HepG2 (cell line): Measurements from ENCODE around the gene NSUN2. TPM values are rescaled to one million over a fixed set of nuclear protein-coding genes. Genes with fewer than 3 reads are reported as not detected.

ENCODE experiments used
- ATAC-seq: fragments of 200-7000 bp; cut with Tn5 transposase; 3 replicates; pipeline ENCODE4 v1.9.1; 2020; ENCODE audit warnings: mild to moderate bottlenecking, moderate library complexity
- BruUV-seq: library from RNA; stranded (reverse); fragments of 400-500 nt; replicated peaks from 2 replicates; lab custom pipeline; 2021; lab: Mats Ljungman, UMichigan
- CTCF ChIA-PET: fragments of 300-600 bp; formaldehyde crosslinking; extraction: SDS; loops from one replicate; lab custom pipeline; 2021; ENCODE audit warnings: low total read pairs, inconsistent platforms, low intra/inter-chr PET ratio; lab: Yijun Ruan, JAX
- POLR2A ChIA-PET: fragments of 350-600 bp; sonication (Branson Sonifier 250); formaldehyde crosslinking; loops from one replicate; lab custom pipeline; 2020; ENCODE audit warnings: antibody characterized with exemption, inconsistent platforms; lab: Yijun Ruan, JAX
- DNase-seq: peaks from one replicate; pipeline ENCODE4 v3.0.0-alpha.2; 2015; ENCODE audit warnings: low spot score
- FAIRE-seq: peaks from 3 replicates; lab custom pipeline; 2011; peaks lifted over from hg19 to GRCh38; lab: Jason Lieb, UNC
- H2AFZ ChIP-seq: one replicate; pipeline ENCODE4 v1.6.1; 2011; ENCODE audit warnings: low read length, inconsistent platforms
- H3K27ac ChIP-seq: fragments of 300-600 bp; 3 replicates; pipeline ENCODE4 v1.8.0; 2011; ENCODE audit warnings: mixed run types, mild to moderate bottlenecking, mixed read lengths, low read length, inconsistent platforms; ENCODE audit not compliant: insufficient read depth; ENCODE audit errors: extremely low read length
- H3K27me3 ChIP-seq, 2 experiments: fragments of 200-600 bp in 1 of 2; 2 replicates in 1 of 2; 3 replicates in 1 of 2; pipeline versions ENCODE4 v1.6.0 to v1.8.0; 2011; ENCODE audit warnings: low read length in 2 of 2, mild to moderate bottlenecking in 2 of 2, moderate library complexity in 2 of 2, inconsistent platforms in 1 of 2; ENCODE audit not compliant: insufficient read depth in 2 of 2, control insufficient read depth in 1 of 2
- H3K36me3 ChIP-seq, 2 experiments: fragments of 200-600 bp in 1 of 2; replicated peaks in 1 of 2; 2 replicates in 1 of 2; 3 replicates in 1 of 2; pipeline versions ENCODE4 v1.5.1 to v1.8.0; 2011; ENCODE audit warnings: low read length in 2 of 2, inconsistent platforms in 1 of 2; ENCODE audit not compliant: insufficient read depth in 2 of 2, control insufficient read depth in 1 of 2
- H3K4me1 ChIP-seq: 2 replicates; pipeline ENCODE4 v1.5.1; 2012; ENCODE audit warnings: low read length, inconsistent platforms; ENCODE audit not compliant: insufficient read depth
- H3K4me2 ChIP-seq: 2 replicates; pipeline ENCODE4 v1.6.0; 2011; ENCODE audit warnings: low read depth, low read length, inconsistent platforms
- H3K4me3 ChIP-seq, 3 experiments: fragments of 200-600 bp in 1 of 3; sonication (generic), shearing (Covaris generic) in 1 of 3; replicated peaks in 1 of 3; 2 replicates each; pipeline ENCODE4 v1.5.1; 2011 to 2016; ENCODE audit warnings: low read length in 3 of 3, inconsistent platforms in 2 of 3, low read depth in 2 of 3, mild to moderate bottlenecking in 2 of 3, control low read depth in 1 of 3, mixed read lengths in 1 of 3; ENCODE audit not compliant: insufficient read depth in 1 of 3
- H3K79me2 ChIP-seq: one replicate; pipeline ENCODE4 v1.6.1; 2011; ENCODE audit warnings: low read length, inconsistent platforms; ENCODE audit not compliant: insufficient read depth
- H3K9ac ChIP-seq: 2 replicates; pipeline ENCODE4 v1.6.0; 2011; ENCODE audit warnings: mild to moderate bottlenecking, low read depth, low read length, inconsistent platforms; ENCODE audit not compliant: insufficient read depth
- H3K9me3 ChIP-seq: 2 replicates; pipeline ENCODE4 v1.5.1; 2012; ENCODE audit warnings: mild to moderate bottlenecking, low read length
- H4K20me1 ChIP-seq: 2 replicates; pipeline ENCODE4 v1.6.0; 2011; ENCODE audit warnings: inconsistent platforms, mild to moderate bottlenecking, low read length, moderate library complexity; ENCODE audit not compliant: insufficient read depth
- CREB1 ChIP-seq, 2 experiments: fragments of 450-650 bp in 1 of 2; IDR thresholded peaks; 2 replicates each; pipeline ENCODE4 v1.6.1; 2016 to 2017; ENCODE audit warnings: control low read depth in 1 of 2, mild to moderate bottlenecking in 1 of 2, missing compliant biosample characterization in 1 of 2, missing genetic modification characterization in 1 of 2
- MEF2D ChIP-seq: sonication (generic); formaldehyde crosslinking; IDR thresholded peaks from 2 replicates; pipeline ENCODE4 v1.5.1; 2020; ENCODE audit warnings: mild to moderate bottlenecking, missing genetic modification reagents
- TCF7 ChIP-seq: sonication (generic); IDR thresholded peaks from 2 replicates; pipeline ENCODE4 v1.6.1; 2016; ENCODE audit warnings: antibody characterized with exemption, low read depth
- TOE1 ChIP-seq: sonication (generic); formaldehyde crosslinking; IDR thresholded peaks from 2 replicates; pipeline ENCODE4 v1.4.0; 2020; ENCODE audit warnings: mild to moderate bottlenecking, missing genetic modification reagents
- ZFP37 ChIP-seq: sonication (generic); formaldehyde crosslinking; IDR thresholded peaks from 2 replicates; pipeline ENCODE4 v1.4.0; 2020; ENCODE audit warnings: missing genetic modification reagents, borderline replicate concordance
- ZNF788 ChIP-seq: sonication (generic); formaldehyde crosslinking; IDR thresholded peaks from 2 replicates; pipeline ENCODE4 v1.5.0; 2020; ENCODE audit warnings: mild to moderate bottlenecking, missing genetic modification reagents, borderline replicate concordance
- ZNF883 ChIP-seq: sonication (generic); formaldehyde crosslinking; IDR thresholded peaks from 2 replicates; pipeline ENCODE4 v1.5.1; 2020; ENCODE audit warnings: mild to moderate bottlenecking, missing genetic modification reagents; ENCODE audit errors: not compliant biosample characterization
- WGBS: methylation state at CpG from one replicate; pipeline ENCODE4 v1.1.6; 2017; ENCODE audit warnings: low lambda C conversion rate; 5-methylcytosine and 5-hydroxymethylcytosine counted together
- in situ Hi-C: cut with HindIII; loops from 2 replicates; pipeline ENCODE4 v1.10.0; 2017; ENCODE audit warnings: low pct_unique_long_range_greater_than_20kb; ENCODE audit not compliant: extremely low pct_ligation_motif_present
- intact Hi-C: fragments of 100-400 bp; cut with micrococcal nuclease; formaldehyde crosslinking; loops from one replicate; pipeline ENCODE4 v1.10.0; 2022; ENCODE audit not compliant: unreplicated experiment
- polyA plus RNA-seq, 8 experiments: library from polyadenylated mRNA; depleted of rRNA in 3 of 8; stranded (reverse) in 7 of 8; unstranded in 1 of 8; fragments of >200 nt; fragmentation: Illumina TruSeq in 4 of 8; extraction: Trizol in 4 of 8; gene quantifications; 2 replicates each; pipeline versions ENCODE4 v1.2.1 to v1.2.3, GENCODE V29; 2011 to 2016; ENCODE audit warnings: low read depth in 4 of 8, missing spikeins in 1 of 8, mixed read lengths in 1 of 8; ENCODE audit not compliant: insufficient read depth in 1 of 8
- total RNA-seq, 5 experiments: library from RNA; depleted of rRNA; stranded (reverse); fragments of >200 nt; fragmentation: Illumina TruSeq; extraction: Trizol; gene quantifications; 2 replicates each; pipeline ENCODE4 v1.2.3, GENCODE V29; 2016; ENCODE audit warnings: low read depth in 1 of 5
- TF ChIP-seq, protein P1 (sequence below): sonication (generic); formaldehyde crosslinking; IDR thresholded peaks from 2 replicates; pipeline ENCODE4 v1.8.0; 2022; ENCODE audit warnings: mild to moderate bottlenecking, missing genetic modification reagents, moderate library complexity
- TF ChIP-seq, protein P2 (sequence below), 2 experiments: sonication (generic) in 1 of 2; formaldehyde crosslinking in 1 of 2; IDR thresholded peaks; 2 replicates each; pipeline versions ENCODE4 v1.4.0 to v1.6.1; 2018 to 2020; ENCODE audit warnings: missing genetic modification reagents in 2 of 2, borderline replicate concordance in 1 of 2, low read depth in 1 of 2, mild to moderate bottlenecking in 1 of 2, missing biosample characterization in 1 of 2
- TF ChIP-seq, protein P3 (sequence below): sonication (generic); formaldehyde crosslinking; IDR thresholded peaks from one replicate; pipeline ENCODE4 v1.5.1; 2020; ENCODE audit warnings: mild to moderate bottlenecking, missing genetic modification reagents; ENCODE audit errors: not compliant biosample characterization
- TF ChIP-seq, protein P4 (sequence below): sonication (generic); formaldehyde crosslinking; IDR thresholded peaks from 2 replicates; pipeline ENCODE4 v1.5.1; 2020; ENCODE audit warnings: missing genetic modification reagents, mild to moderate bottlenecking, borderline replicate concordance

NSUN2 gene
- total and polyA plus RNA-seq, 2 of the 13 experiments (the other 11 are each of a cell fraction or from before 2014, with no cell fraction given) = 51.7 to 69.1 TPM

DNA sequence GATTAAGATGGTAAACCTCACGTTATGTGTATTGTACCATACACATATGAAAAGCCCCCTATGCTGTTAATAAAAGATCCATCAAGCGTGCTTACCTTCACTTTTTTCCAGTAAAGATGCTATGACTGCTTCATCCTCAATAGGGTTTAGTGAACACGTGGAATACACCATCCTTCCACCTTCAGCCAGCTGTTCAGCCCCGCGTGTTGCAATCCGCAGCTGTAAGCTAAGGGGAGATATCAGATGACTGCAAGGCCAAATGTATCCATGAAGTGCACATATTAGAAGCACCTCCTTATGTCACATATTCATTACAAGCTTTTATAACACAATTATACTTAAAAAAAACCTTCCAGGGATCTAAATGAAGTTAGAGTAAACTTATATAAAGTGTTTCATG, 16.2 kb downstream of the NSUN2 start:
- WGBS = 96% methylated on average over 6 of the region's 6 CpGs
- H3K9me3 ChIP-seq = no peaks in the 10 kb centered on the region
- peaks cover 10% of the 10 kb centered on the region for H3K79me2 ChIP-seq
- BruUV-seq = no TSS peak
- peaks cover 51 to 88% of the 10 kb centered on the region in 2 experiments for H3K36me3 ChIP-seq
- no peak overlapping the region for H3K9ac ChIP-seq
- DNase-seq (no peak), FAIRE-seq (no peak), ATAC-seq (no peak)
- in situ Hi-C loops = no loop called here
- no peaks in the 10 kb centered on the region for H3K27me3 ChIP-seq
- ChIA-PET CTCF (no interaction called here), POLR2A (no interaction called here)
- intact Hi-C loops = no loop called here
- no peak overlapping the region for H3K4me2 ChIP-seq
- H2AFZ ChIP-seq = no peak overlapping the region
- H4K20me1 ChIP-seq = no peaks in the 10 kb centered on the region
- H3K4me3 ChIP-seq = no peak overlapping the region
- no peak overlapping the region for H3K27ac ChIP-seq
- H3K4me1 ChIP-seq = no peaks in the 10 kb centered on the region
- TF ChIP-seq ZNF788 = no peak
- TF ChIP-seq MEF2D (CRISPR knock-in tag) = no peak
- TF ChIP-seq, protein P1, sequence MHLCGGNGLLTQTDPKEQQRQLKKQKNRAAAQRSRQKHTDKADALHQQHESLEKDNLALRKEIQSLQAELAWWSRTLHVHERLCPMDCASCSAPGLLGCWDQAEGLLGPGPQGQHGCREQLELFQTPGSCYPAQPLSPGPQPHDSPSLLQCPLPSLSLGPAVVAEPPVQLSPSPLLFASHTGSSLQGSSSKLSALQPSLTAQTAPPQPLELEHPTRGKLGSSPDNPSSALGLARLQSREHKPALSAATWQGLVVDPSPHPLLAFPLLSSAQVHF (CRISPR knock-in tag) = no peak
- no peak for TF ChIP-seq ZNF883 (CRISPR knock-in tag)
- no peak for TF ChIP-seq ZFP37 (CRISPR knock-in tag)
- TF ChIP-seq, protein P2, sequence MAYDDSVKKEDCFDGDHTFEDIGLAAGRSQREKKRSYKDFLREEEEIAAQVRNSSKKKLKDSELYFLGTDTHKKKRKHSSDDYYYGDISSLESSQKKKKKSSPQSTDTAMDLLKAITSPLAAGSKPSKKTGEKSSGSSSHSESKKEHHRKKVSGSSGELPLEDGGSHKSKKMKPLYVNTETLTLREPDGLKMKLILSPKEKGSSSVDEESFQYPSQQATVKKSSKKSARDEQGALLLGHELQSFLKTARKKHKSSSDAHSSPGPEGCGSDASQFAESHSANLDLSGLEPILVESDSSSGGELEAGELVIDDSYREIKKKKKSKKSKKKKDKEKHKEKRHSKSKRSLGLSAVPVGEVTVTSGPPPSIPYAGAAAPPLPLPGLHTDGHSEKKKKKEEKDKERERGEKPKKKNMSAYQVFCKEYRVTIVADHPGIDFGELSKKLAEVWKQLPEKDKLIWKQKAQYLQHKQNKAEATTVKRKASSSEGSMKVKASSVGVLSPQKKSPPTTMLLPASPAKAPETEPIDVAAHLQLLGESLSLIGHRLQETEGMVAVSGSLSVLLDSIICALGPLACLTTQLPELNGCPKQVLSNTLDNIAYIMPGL (CRISPR knock-in tag; IDR thresholded peaks at IDR 0.05; ENCODE audit: borderline replicate concordance in 1 of 2, low read depth in 1 of 2) = no peak
- TF ChIP-seq TCF7 = no peak
- TF ChIP-seq, protein P3, sequence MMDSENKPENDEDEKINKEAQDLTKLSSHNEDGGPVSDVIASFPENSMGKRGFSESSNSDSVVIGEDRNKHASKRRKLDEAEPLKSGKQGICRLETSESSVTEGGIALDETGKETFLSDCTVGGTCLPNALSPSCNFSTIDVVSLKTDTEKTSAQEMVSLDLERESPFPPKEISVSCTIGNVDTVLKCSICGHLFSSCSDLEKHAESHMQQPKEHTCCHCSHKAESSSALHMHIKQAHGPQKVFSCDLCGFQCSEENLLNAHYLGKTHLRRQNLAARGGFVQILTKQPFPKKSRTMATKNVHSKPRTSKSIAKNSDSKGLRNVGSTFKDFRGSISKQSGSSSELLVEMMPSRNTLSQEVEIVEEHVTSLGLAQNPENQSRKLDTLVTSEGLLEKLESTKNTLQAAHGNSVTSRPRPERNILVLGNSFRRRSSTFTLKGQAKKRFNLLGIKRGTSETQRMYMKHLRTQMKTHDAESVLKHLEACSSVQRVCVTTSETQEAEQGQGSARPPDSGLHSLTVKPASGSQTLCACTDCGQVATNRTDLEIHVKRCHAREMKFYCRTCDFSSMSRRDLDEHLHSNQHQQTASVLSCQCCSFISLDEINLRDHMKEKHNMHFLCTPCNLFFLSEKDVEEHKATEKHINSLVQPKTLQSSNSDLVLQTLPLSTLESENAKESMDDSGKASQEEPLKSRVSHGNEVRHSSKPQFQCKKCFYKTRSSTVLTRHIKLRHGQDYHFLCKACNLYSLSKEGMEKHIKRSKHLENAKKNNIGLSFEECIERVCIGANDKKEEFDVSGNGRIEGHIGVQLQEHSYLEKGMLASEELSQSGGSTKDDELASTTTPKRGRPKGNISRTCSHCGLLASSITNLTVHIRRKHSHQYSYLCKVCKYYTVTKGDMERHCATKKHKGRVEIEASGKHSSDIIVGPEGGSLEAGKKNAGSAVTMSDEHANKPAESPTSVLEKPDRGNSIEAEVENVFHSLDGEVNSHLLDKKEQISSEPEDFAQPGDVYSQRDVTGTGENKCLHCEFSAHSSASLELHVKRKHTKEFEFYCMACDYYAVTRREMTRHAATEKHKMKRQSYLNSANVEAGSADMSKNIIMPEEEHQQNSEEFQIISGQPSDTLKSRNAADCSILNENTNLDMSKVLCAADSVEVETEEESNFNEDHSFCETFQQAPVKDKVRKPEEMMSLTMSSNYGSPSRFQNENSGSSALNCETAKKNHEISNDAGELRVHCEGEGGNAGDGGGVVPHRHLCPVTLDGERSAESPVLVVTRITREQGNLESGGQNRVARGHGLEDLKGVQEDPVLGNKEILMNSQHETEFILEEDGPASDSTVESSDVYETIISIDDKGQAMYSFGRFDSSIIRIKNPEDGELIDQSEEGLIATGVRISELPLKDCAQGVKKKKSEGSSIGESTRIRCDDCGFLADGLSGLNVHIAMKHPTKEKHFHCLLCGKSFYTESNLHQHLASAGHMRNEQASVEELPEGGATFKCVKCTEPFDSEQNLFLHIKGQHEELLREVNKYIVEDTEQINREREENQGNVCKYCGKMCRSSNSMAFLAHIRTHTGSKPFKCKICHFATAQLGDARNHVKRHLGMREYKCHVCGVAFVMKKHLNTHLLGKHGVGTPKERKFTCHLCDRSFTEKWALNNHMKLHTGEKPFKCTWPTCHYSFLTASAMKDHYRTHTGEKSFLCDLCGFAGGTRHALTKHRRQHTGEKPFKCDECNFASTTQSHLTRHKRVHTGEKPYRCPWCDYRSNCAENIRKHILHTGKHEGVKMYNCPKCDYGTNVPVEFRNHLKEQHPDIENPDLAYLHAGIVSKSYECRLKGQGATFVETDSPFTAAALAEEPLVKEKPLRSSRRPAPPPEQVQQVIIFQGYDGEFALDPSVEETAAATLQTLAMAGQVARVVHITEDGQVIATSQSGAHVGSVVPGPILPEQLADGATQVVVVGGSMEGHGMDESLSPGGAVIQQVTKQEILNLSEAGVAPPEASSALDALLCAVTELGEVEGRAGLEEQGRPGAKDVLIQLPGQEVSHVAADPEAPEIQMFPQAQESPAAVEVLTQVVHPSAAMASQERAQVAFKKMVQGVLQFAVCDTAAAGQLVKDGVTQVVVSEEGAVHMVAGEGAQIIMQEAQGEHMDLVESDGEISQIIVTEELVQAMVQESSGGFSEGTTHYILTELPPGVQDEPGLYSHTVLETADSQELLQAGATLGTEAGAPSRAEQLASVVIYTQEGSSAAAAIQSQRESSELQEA (CRISPR knock-in tag) = no peak
- TF ChIP-seq TOE1 (CRISPR knock-in tag) = no peak
- TF ChIP-seq, protein P4, sequence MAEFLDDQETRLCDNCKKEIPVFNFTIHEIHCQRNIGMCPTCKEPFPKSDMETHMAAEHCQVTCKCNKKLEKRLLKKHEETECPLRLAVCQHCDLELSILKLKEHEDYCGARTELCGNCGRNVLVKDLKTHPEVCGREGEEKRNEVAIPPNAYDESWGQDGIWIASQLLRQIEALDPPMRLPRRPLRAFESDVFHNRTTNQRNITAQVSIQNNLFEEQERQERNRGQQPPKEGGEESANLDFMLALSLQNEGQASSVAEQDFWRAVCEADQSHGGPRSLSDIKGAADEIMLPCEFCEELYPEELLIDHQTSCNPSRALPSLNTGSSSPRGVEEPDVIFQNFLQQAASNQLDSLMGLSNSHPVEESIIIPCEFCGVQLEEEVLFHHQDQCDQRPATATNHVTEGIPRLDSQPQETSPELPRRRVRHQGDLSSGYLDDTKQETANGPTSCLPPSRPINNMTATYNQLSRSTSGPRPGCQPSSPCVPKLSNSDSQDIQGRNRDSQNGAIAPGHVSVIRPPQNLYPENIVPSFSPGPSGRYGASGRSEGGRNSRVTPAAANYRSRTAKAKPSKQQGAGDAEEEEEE (CRISPR knock-in tag) = no peak
- no peak for TF ChIP-seq CREB1 (IDR thresholded peaks at IDR 0.05)
- TF ChIP-seq CREB1 (CRISPR knock-in tag; IDR thresholded peaks at IDR 0.05) = no peak
